ENCODE results near the gene PACSIN1.

PACSIN1 gene

DNA sequence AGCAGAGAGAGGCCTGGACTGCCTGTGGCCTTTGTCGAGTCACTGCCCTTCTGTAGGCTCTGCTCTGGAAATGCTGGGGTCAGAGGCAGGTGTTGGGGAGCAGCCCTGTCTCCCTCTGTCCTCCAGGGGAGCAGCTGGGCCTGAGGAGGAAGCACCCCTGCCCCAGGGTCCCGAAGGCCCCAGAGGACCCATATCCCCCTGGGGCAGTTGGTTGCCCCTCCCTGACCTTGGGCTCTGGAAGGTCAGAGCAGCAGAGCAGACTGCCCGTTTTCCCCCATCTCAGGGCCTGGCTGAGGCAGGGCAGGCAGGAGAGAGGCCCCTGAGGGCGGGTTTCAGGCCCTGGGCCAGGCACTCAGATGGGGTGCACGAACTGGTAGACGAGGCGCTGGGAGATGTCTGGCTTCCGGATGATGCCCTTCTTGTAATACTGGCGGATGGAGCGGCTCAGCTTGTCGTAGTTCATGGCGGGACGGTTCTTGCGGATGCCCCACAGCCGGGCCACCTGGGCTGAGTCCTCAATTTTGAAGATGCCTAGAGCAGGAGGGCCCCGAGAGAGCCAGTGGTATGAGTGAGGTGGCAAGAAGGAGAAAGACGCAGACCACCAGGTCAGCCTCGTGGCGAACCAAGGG is 72.2 kb downstream of the PACSIN1 start:
- H3K4me1 ChIP-seq (ENCODE audit: control extremely low read depth in 1 of 4, control insufficient read depth in 4 of 4, insufficient read depth in 4 of 4, low read length in 3 of 4): no peaks in the 10 kb centered on the region
- H3K4me3 ChIP-seq (ENCODE audit: control insufficient read depth in 1 of 7, extremely low read depth in 1 of 7, insufficient read depth in 4 of 7, low read depth in 2 of 7, low read length in 6 of 7): no peak overlapping the region
- ChIA-PET POLR2A (no interaction called here), CTCF (interaction anchor here (0.9 kb wide), 1 partner anchor 10 kb away, joined by 4 read pairs; no protein-coding TSS in a partner anchor)
- no peaks in the 10 kb centered on the region for H3K9me3 ChIP-seq (ENCODE audit: control extremely low read depth in 1 of 5, control insufficient read depth in 4 of 5, insufficient read depth in 2 of 5, low read depth in 1 of 5, low read length in 4 of 5)
- H3K27me3 ChIP-seq (replicated peaks in 2 of 5; ENCODE audit: control insufficient read depth in 4 of 5, insufficient read depth in 5 of 5, low read length in 4 of 5): no peaks in the 10 kb centered on the region
- H3K27ac ChIP-seq (ENCODE audit: insufficient read depth in 1 of 2, low read depth in 1 of 2, low read length in 2 of 2, poor library complexity in 1 of 2, severe bottlenecking in 2 of 2): no peak overlapping the region
- no peaks in the 10 kb centered on the region for H3K36me3 ChIP-seq (ENCODE audit: control insufficient read depth in 4 of 4, insufficient read depth in 4 of 4, low read length in 3 of 4)
- DNase-seq: no peak
- WGBS (ENCODE audit: insufficient coverage): 96% methylated on average over 15 of the region's 19 CpGs

DNA sequence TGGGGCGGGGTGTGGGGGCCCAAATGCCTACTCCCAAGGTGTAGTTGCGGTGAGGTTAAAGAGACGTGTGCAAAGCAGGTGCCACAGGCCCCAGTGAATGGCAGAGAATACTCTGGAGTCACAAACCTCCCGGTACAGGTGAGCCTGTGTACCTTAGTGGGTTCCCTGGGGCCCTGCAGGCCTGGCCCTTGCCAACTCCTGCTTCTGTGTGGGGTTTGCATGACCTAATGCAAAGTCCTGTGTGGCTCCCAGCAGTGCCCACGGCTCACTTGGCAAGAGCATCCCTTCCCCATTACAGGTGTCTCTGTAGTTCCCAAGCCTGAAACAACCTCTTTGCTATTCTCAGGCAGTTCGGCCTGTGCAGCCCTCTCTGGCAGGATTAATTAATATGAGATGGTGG is 72.7 kb downstream of the PACSIN1 start:
- CTCF ChIA-PET: interaction anchor here (0.9 kb wide), 1 partner anchor 11 kb away, joined by 4 read pairs; no protein-coding TSS in a partner anchor
- 99% methylated on average over 6 of the region's 6 CpGs for WGBS (ENCODE audit: insufficient coverage)
- POLR2A ChIA-PET: no interaction called here

DNA sequence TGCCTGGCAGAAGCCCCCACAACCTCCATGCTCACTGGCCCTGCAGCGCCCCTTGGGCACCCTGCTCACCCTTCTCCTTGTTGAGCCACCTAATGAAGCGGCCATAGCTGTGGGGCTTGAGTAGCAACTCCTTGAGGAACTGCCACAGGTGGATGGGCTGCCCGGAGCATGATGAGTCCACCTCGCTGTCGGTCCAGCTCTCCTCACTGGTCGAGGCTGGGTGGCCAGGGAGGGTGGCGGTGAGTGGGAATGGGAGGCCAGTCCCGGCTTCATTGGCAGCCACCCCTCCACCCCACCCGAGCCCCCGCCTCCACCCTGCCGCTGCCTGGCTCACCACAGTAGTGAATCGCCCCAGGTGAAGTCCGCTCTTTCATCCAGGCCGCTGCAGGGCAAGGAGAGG is 73.3 kb downstream of the PACSIN1 start:
- no peaks in the 10 kb centered on the region for H3K36me3 ChIP-seq (ENCODE audit: control insufficient read depth in 4 of 4, insufficient read depth in 4 of 4, low read length in 3 of 4)
- no peaks in the 10 kb centered on the region for H3K4me1 ChIP-seq (ENCODE audit: control extremely low read depth in 1 of 4, control insufficient read depth in 4 of 4, insufficient read depth in 4 of 4, low read length in 3 of 4)
- no peak for DNase-seq
- no peaks in the 10 kb centered on the region for H3K27me3 ChIP-seq (replicated peaks in 2 of 5; ENCODE audit: control insufficient read depth in 4 of 5, insufficient read depth in 5 of 5, low read length in 4 of 5)
- CTCF ChIA-PET: interaction anchor here (0.9 kb wide), 1 partner anchor 11 kb away, joined by 4 read pairs; no protein-coding TSS in a partner anchor
- no peaks in the 10 kb centered on the region for H3K9me3 ChIP-seq (ENCODE audit: control extremely low read depth in 1 of 5, control insufficient read depth in 4 of 5, insufficient read depth in 2 of 5, low read depth in 1 of 5, low read length in 4 of 5)
- H3K27ac ChIP-seq (ENCODE audit: insufficient read depth in 1 of 2, low read depth in 1 of 2, low read length in 2 of 2, poor library complexity in 1 of 2, severe bottlenecking in 2 of 2): no peak overlapping the region
- H3K4me3 ChIP-seq (ENCODE audit: control insufficient read depth in 1 of 7, extremely low read depth in 1 of 7, insufficient read depth in 4 of 7, low read depth in 2 of 7, low read length in 6 of 7): no peak overlapping the region
- 100% methylated on average over 4 of the region's 14 CpGs for WGBS (ENCODE audit: insufficient coverage)
- POLR2A ChIA-PET: no interaction called here

More for the DNA sequence above, 72.7 kb downstream of the PACSIN1 start:
- Histone ChIP-seq H3K27ac (ENCODE audit: insufficient read depth in 1 of 2, low read depth in 1 of 2, low read length in 2 of 2, poor library complexity in 1 of 2, severe bottlenecking in 2 of 2) (no peak overlapping the region), H3K9me3 (ENCODE audit: control extremely low read depth in 1 of 5, control insufficient read depth in 4 of 5, insufficient read depth in 2 of 5, low read depth in 1 of 5, low read length in 4 of 5) (no peaks in the 10 kb centered on the region), H3K36me3 (ENCODE audit: control insufficient read depth in 4 of 4, insufficient read depth in 4 of 4, low read length in 3 of 4) (no peaks in the 10 kb centered on the region), H3K4me3 (ENCODE audit: control insufficient read depth in 1 of 7, extremely low read depth in 1 of 7, insufficient read depth in 4 of 7, low read depth in 2 of 7, low read length in 6 of 7) (no peak overlapping the region), H3K4me1 (ENCODE audit: control extremely low read depth in 1 of 4, control insufficient read depth in 4 of 4, insufficient read depth in 4 of 4, low read length in 3 of 4) (no peaks in the 10 kb centered on the region), H3K27me3 (replicated peaks in 2 of 5; ENCODE audit: control insufficient read depth in 4 of 5, insufficient read depth in 5 of 5, low read length in 4 of 5) (no peaks in the 10 kb centered on the region)
- DNase-seq: no peak

DNA sequence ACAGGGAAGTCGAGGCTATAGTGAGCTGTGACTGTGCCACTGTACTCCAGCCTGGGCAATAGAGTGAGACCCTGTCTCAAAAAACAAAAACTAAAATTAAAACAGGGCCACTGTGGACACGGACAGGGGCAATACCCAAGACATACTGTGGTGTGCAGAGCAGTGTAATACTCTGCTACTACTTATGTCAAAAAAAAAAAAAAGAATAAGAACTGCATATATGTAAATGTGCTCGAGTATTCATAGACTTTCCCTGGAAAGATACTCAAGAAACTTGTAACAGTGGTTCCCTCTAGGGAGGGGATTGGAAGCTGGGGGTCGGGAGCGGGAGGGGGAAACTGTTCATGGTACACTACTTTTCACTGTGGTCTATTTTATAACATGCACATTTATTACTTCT is 74.3 kb downstream of the PACSIN1 start:
- WGBS (ENCODE audit: insufficient coverage): 90% methylated on average over 2 of the region's 5 CpGs
- Histone ChIP-seq H3K36me3 (ENCODE audit: control insufficient read depth in 4 of 4, insufficient read depth in 4 of 4, low read length in 3 of 4) (no peaks in the 10 kb centered on the region), H3K27ac (ENCODE audit: insufficient read depth in 1 of 2, low read depth in 1 of 2, low read length in 2 of 2, poor library complexity in 1 of 2, severe bottlenecking in 2 of 2) (no peak overlapping the region), H3K4me3 (ENCODE audit: control insufficient read depth in 1 of 7, extremely low read depth in 1 of 7, insufficient read depth in 4 of 7, low read depth in 2 of 7, low read length in 6 of 7) (no peak overlapping the region), H3K9me3 (ENCODE audit: control extremely low read depth in 1 of 5, control insufficient read depth in 4 of 5, insufficient read depth in 2 of 5, low read depth in 1 of 5, low read length in 4 of 5) (no peaks in the 10 kb centered on the region), H3K27me3 (replicated peaks in 2 of 5; ENCODE audit: control insufficient read depth in 4 of 5, insufficient read depth in 5 of 5, low read length in 4 of 5) (no peaks in the 10 kb centered on the region), H3K4me1 (ENCODE audit: control extremely low read depth in 1 of 4, control insufficient read depth in 4 of 4, insufficient read depth in 4 of 4, low read length in 3 of 4) (no peaks in the 10 kb centered on the region)
- no peak for DNase-seq
- ChIA-PET POLR2A (no interaction called here), CTCF (no interaction called here)

DNA sequence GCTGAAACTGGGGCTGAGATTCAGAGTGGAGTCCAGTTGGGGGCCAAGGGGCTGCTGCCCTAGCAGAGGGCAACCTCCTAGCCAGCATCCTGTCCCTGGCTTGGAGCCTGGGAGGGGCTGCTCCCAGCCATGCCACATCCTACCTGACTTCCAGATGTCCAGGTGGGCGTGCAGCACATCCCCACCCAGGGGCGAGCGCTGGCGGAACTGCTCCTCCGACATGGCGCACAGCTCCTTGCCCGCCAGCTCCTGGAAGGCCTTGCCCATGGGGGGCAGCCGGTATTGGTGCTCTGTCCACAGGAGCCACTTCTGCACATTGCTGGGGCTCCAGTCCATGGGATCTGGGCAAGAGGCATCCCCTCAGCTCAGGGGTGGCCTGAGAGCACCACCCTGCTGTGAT is 75.0 kb downstream of the PACSIN1 start:
- H3K9me3 ChIP-seq (ENCODE audit: control extremely low read depth in 1 of 5, control insufficient read depth in 4 of 5, insufficient read depth in 2 of 5, low read depth in 1 of 5, low read length in 4 of 5): no peaks in the 10 kb centered on the region
- no peaks in the 10 kb centered on the region for H3K4me1 ChIP-seq (ENCODE audit: control extremely low read depth in 1 of 4, control insufficient read depth in 4 of 4, insufficient read depth in 4 of 4, low read length in 3 of 4)
- ChIA-PET CTCF (no interaction called here), POLR2A (no interaction called here)
- no peaks in the 10 kb centered on the region for H3K36me3 ChIP-seq (ENCODE audit: control insufficient read depth in 4 of 4, insufficient read depth in 4 of 4, low read length in 3 of 4)
- no peak for DNase-seq
- WGBS (ENCODE audit: insufficient coverage): 95% methylated on average over 7 of the region's 8 CpGs
- no peak overlapping the region for H3K27ac ChIP-seq (ENCODE audit: insufficient read depth in 1 of 2, low read depth in 1 of 2, low read length in 2 of 2, poor library complexity in 1 of 2, severe bottlenecking in 2 of 2)
- no peaks in the 10 kb centered on the region for H3K27me3 ChIP-seq (replicated peaks in 2 of 5; ENCODE audit: control insufficient read depth in 4 of 5, insufficient read depth in 5 of 5, low read length in 4 of 5)
- H3K4me3 ChIP-seq (ENCODE audit: control insufficient read depth in 1 of 7, extremely low read depth in 1 of 7, insufficient read depth in 4 of 7, low read depth in 2 of 7, low read length in 6 of 7): no peak overlapping the region

DNA sequence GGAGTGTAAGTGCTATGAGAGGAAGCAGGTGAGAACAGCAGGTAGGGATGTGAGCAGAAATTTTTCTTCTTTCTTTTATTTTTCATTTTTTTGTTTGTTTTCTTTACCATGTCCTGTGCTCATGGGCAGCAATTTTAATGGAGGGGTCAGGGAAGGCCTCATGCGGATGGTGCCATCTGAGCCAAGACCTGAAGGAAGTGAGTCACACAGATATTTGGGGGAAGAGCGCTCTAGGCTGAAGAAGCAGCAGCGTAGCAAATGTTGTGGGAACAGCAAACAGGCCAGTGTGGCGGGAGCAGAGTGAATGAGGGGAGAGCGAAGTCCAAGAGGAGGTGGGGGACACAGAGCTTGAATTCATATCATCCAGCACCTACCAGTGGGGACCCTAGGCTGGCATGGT is 77.5 kb downstream of the PACSIN1 start:
- H3K4me3 ChIP-seq (ENCODE audit: control insufficient read depth in 1 of 7, extremely low read depth in 1 of 7, insufficient read depth in 4 of 7, low read depth in 2 of 7, low read length in 6 of 7): no peak overlapping the region
- no peaks in the 10 kb centered on the region for H3K36me3 ChIP-seq (ENCODE audit: control insufficient read depth in 4 of 4, insufficient read depth in 4 of 4, low read length in 3 of 4)
- H3K9me3 ChIP-seq (ENCODE audit: control extremely low read depth in 1 of 5, control insufficient read depth in 4 of 5, insufficient read depth in 2 of 5, low read depth in 1 of 5, low read length in 4 of 5): no peaks in the 10 kb centered on the region
- no peak overlapping the region for H3K27ac ChIP-seq (ENCODE audit: insufficient read depth in 1 of 2, low read depth in 1 of 2, low read length in 2 of 2, poor library complexity in 1 of 2, severe bottlenecking in 2 of 2)
- no peak for DNase-seq
- 100% methylated on average over 1 of the region's 5 CpGs for WGBS (ENCODE audit: insufficient coverage)
- CTCF ChIA-PET: interaction anchor here (1.9 kb wide), 1 partner anchor 11 kb away, joined by 4 read pairs; no protein-coding TSS in a partner anchor
- H3K4me1 ChIP-seq (ENCODE audit: control extremely low read depth in 1 of 4, control insufficient read depth in 4 of 4, insufficient read depth in 4 of 4, low read length in 3 of 4): peaks cover 0 to 8% (median 0%) of the 10 kb centered on the region in 4 experiments
- H3K27me3 ChIP-seq (replicated peaks in 2 of 5; ENCODE audit: control insufficient read depth in 4 of 5, insufficient read depth in 5 of 5, low read length in 4 of 5): no peaks in the 10 kb centered on the region
- POLR2A ChIA-PET: no interaction called here

DNA sequence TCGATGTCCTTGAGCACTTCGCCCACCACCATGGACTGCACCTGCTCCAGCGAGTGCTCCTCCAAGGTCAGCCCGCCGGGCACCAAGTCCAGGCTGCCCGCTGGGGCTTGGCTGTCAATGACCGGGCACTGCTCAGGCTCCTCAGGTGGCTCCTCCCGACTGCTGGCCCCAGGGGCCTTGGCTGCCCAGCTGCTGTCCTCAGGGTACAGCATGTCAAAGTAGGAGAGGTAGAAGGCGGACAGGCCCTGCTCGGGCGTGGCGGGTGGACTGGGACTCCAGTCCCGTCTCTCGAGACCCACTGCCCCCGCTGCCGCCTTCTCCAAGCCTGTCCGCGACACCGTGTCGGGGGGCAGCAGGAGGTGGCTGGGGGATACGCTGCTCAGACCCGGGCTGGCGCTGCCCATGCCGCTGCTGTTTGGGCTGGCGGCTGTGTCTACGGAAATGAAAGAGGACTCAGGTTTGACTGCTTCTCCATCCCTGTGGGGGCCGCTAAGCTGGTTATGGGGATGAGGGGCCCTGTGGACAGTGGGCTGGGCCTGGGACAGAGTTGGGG is 78.3 kb downstream of the PACSIN1 start:
- ChIA-PET POLR2A (no interaction called here), CTCF (no interaction called here)
- WGBS (ENCODE audit: insufficient coverage): over 99% methylated on average over 18 of the region's 27 CpGs
- H3K4me1 ChIP-seq (ENCODE audit: control extremely low read depth in 1 of 4, control insufficient read depth in 4 of 4, insufficient read depth in 4 of 4, low read length in 3 of 4): peaks cover 0 to 8% (median 0%) of the 10 kb centered on the region in 4 experiments
- no peak overlapping the region for H3K27ac ChIP-seq (ENCODE audit: insufficient read depth in 1 of 2, low read depth in 1 of 2, low read length in 2 of 2, poor library complexity in 1 of 2, severe bottlenecking in 2 of 2)
- no peak overlapping the region for H3K4me3 ChIP-seq (ENCODE audit: control insufficient read depth in 1 of 7, extremely low read depth in 1 of 7, insufficient read depth in 4 of 7, low read depth in 2 of 7, low read length in 6 of 7)
- no peaks in the 10 kb centered on the region for H3K9me3 ChIP-seq (ENCODE audit: control extremely low read depth in 1 of 5, control insufficient read depth in 4 of 5, insufficient read depth in 2 of 5, low read depth in 1 of 5, low read length in 4 of 5)
- H3K27me3 ChIP-seq (replicated peaks in 2 of 5; ENCODE audit: control insufficient read depth in 4 of 5, insufficient read depth in 5 of 5, low read length in 4 of 5): no peaks in the 10 kb centered on the region
- no peak for DNase-seq
- H3K36me3 ChIP-seq (ENCODE audit: control insufficient read depth in 4 of 4, insufficient read depth in 4 of 4, low read length in 3 of 4): no peaks in the 10 kb centered on the region
